Ecto neural progenitor cell (in vitro differentiated cells): ENCODE results near the gene TMEM204.

Experiments
- DNase-seq: peaks from one replicate; pipeline ENCODE4 v3.0.0-alpha.2; 2018; ENCODE audit warnings: low spot score

Gene TMEM204

GRCh38 chr16:1499756-1500464 is 33.6 kb upstream of the TMEM204 start:
- DNase-seq, result no peak

- no peak for DNase-seq
Measured at GRCh38 chr16:1500465-1501150, 32.9 kb upstream of the TMEM204 start.

GRCh38 chr16:1501630-1502029 is 31.8 kb upstream of the TMEM204 start:
- DNase-seq, result no peak

- DNase-seq, result no peak
Measured at GRCh38 chr16:1502092-1503004, 31.1 kb upstream of the TMEM204 start.

GRCh38 chr16:1503110-1503955 is 30.1 kb upstream of the TMEM204 start:
- DNase-seq, result no peak

GRCh38 chr16:1505073-1505844 is 28.2 kb upstream of the TMEM204 start:
- DNase-seq, result no peak

- DNase-seq, result no peak
Measured at GRCh38 chr16:1505912-1506311, 27.6 kb upstream of the TMEM204 start.

- no peak for DNase-seq
Measured at GRCh38 chr16:1506494-1507213, 26.8 kb upstream of the TMEM204 start.

- no peak for DNase-seq
Measured at GRCh38 chr16:1508494-1509187, 24.8 kb upstream of the TMEM204 start.

- no peak for DNase-seq
Measured at GRCh38 chr16:1509307-1510221, 23.9 kb upstream of the TMEM204 start.

- no peak for DNase-seq
Measured at GRCh38 chr16:1510272-1510671, 23.2 kb upstream of the TMEM204 start.

GRCh38 chr16:1510941-1511351 is 22.5 kb upstream of the TMEM204 start:
- DNase-seq, result no peak

GRCh38 chr16:1511662-1512569 is 21.6 kb upstream of the TMEM204 start:
- DNase-seq, result no peak

GRCh38 chr16:1512774-1513173 is 20.7 kb upstream of the TMEM204 start:
- DNase-seq, result no peak

GRCh38 chr16:1514507-1514906 is 19.0 kb upstream of the TMEM204 start:
- DNase-seq, result no peak

- no peak for DNase-seq
Measured at GRCh38 chr16:1518626-1519135, 14.8 kb upstream of the TMEM204 start.

- no peak for DNase-seq
Measured at GRCh38 chr16:1519831-1520230, 13.6 kb upstream of the TMEM204 start.
